Measurements from ENCODE around the gene NRP1.

- no peak for TF ChIP-seq CTCF (IDR thresholded peaks at IDR 0.05)
- TF ChIP-seq POLR2A (IDR thresholded peaks at IDR 0.05): no peak
Observed at GRCh38 chr10:33331379-33331694, 3.1 kb downstream of the NRP1 start.
